H1 (cell line): Measurements from ENCODE around the gene RAB40C. TPM values are rescaled to one million over a fixed set of nuclear protein-coding genes. Genes with fewer than 3 reads are reported as not detected.

Experiments used
- CTCF ChIA-PET: fragments of 300-600 bp; sonication (Branson Sonifier 250); formaldehyde crosslinking; loops from one replicate; lab custom pipeline; 2021; ENCODE audit not compliant: partially characterized antibody; lab: Charles Lee
- POLR2A ChIA-PET: fragments of 300-600 bp; sonication (Branson Sonifier 250); formaldehyde crosslinking; loops from one replicate; lab custom pipeline; 2021; ENCODE audit warnings: inconsistent platforms; ENCODE audit not compliant: partially characterized antibody; lab: Charles Lee
- DNase-seq, 2 experiments: peaks; one replicate each; pipeline versions ENCODE4 v3.0.0 to v3.0.0-alpha.2; 2010 to 2022; ENCODE audit warnings: low spot score in 2 of 2, low read depth in 1 of 2, mixed read lengths in 1 of 2
- FAIRE-seq: peaks from 2 replicates; lab custom pipeline; 2011; peaks lifted over from hg19 to GRCh38; lab: Jason Lieb, UNC
- H2AFZ ChIP-seq: 2 replicates; pipeline ENCODE4 v1.8.1; 2012; ENCODE audit warnings: low read length, inconsistent platforms
- H2AK5ac ChIP-seq: 2 replicates; pipeline ENCODE4 v1.6.1; 2013; ENCODE audit warnings: low read depth, low read length
- H2BK120ac ChIP-seq: replicated peaks from 2 replicates; pipeline ENCODE3; 2013; ENCODE audit warnings: low read depth, low read length, inconsistent platforms
- H2BK12ac ChIP-seq: 2 replicates; pipeline ENCODE4 v1.6.1; 2013; ENCODE audit warnings: low read depth, low read length
- H2BK15ac ChIP-seq: 2 replicates; pipeline ENCODE4 v1.6.1; 2013; ENCODE audit warnings: low read length
- H2BK20ac ChIP-seq: 2 replicates; pipeline ENCODE4 v1.6.1; 2013; ENCODE audit warnings: low read length
- H2BK5ac ChIP-seq: 2 replicates; pipeline ENCODE4 v1.6.1; 2013; ENCODE audit warnings: low read depth, low read length
- H3K14ac ChIP-seq: 2 replicates; pipeline ENCODE4 v1.6.1; 2013; ENCODE audit warnings: inconsistent platforms; ENCODE audit not compliant: insufficient read length
- H3K18ac ChIP-seq: 2 replicates; pipeline ENCODE4 v1.6.1; 2013; ENCODE audit warnings: low read length; ENCODE audit errors: extremely low read depth
- H3K23ac ChIP-seq: 2 replicates; pipeline ENCODE4 v1.6.1; 2013; ENCODE audit warnings: inconsistent platforms; ENCODE audit not compliant: insufficient read length
- H3K23me2 ChIP-seq: 2 replicates; pipeline ENCODE4 v1.6.1; 2013; ENCODE audit warnings: low read depth, low read length
- H3K27ac ChIP-seq: 2 replicates; pipeline ENCODE4 v1.6.1; 2011; ENCODE audit warnings: low read depth, low read length, inconsistent platforms
- H3K27me3 ChIP-seq, 4 experiments: replicated peaks in 1 of 4; 1 replicate in 1 of 4; 2 replicates in 3 of 4; pipeline versions ENCODE4 v1.6.1 to v1.8.1; 2011 to 2013; ENCODE audit warnings: low read length in 3 of 4, mild to moderate bottlenecking in 3 of 4, inconsistent platforms in 2 of 4, mixed read lengths in 2 of 4, moderate library complexity in 1 of 4; ENCODE audit not compliant: control insufficient read depth in 3 of 4, insufficient read depth in 3 of 4; ENCODE audit errors: extremely low read depth in 1 of 4
- H3K36me3 ChIP-seq, 4 experiments: 2 replicates each; pipeline versions ENCODE4 v1.6.1 to v1.8.1; 2011 to 2013; ENCODE audit warnings: mild to moderate bottlenecking in 4 of 4, low read length in 3 of 4, moderate library complexity in 2 of 4, control low read depth in 1 of 4, inconsistent platforms in 1 of 4; ENCODE audit not compliant: insufficient read depth in 4 of 4, control insufficient read depth in 2 of 4
- H3K4ac ChIP-seq: replicated peaks from 2 replicates; pipeline ENCODE3; 2013; ENCODE audit warnings: low read length, low read depth, mixed read lengths, inconsistent platforms; ENCODE audit not compliant: insufficient read length
- H3K4me1 ChIP-seq, 4 experiments: replicated peaks in 1 of 4; 1 replicate in 1 of 4; 2 replicates in 3 of 4; pipeline versions ENCODE4 v1.6.1 to v1.8.1; 2011 to 2013; ENCODE audit warnings: low read length in 3 of 4, inconsistent platforms in 2 of 4, mixed read lengths in 1 of 4; ENCODE audit not compliant: insufficient read depth in 4 of 4, control insufficient read depth in 3 of 4
- H3K4me2 ChIP-seq, 2 experiments: 2 replicates each; pipeline versions ENCODE4 v1.6.1 to v1.8.1; 2011 to 2013; ENCODE audit warnings: low read depth in 2 of 2, low read length in 2 of 2, control low read depth in 1 of 2, inconsistent platforms in 1 of 2, mild to moderate bottlenecking in 1 of 2; ENCODE audit not compliant: insufficient read depth in 1 of 2
- H3K4me3 ChIP-seq, 4 experiments: fragments of 200-600, 300-600 bp in 1 of 4; sonication (generic), shearing (Covaris generic), sonication (Bioruptor Twin) in 1 of 4; 2 replicates each; pipeline versions ENCODE4 v1.5.1 to v1.8.1; 2011 to 2016; ENCODE audit warnings: low read length in 4 of 4, low read depth in 3 of 4, control low read depth in 2 of 4, inconsistent platforms in 2 of 4, mild to moderate bottlenecking in 2 of 4, mixed read lengths in 1 of 4, moderate library complexity in 1 of 4; ENCODE audit not compliant: insufficient read depth in 2 of 4; ENCODE audit errors: extremely low read depth in 1 of 4
- H3K56ac ChIP-seq: replicated peaks from 2 replicates; pipeline ENCODE3; 2013; ENCODE audit warnings: low read depth, mild to moderate bottlenecking, mixed read lengths, low read length, inconsistent platforms; ENCODE audit not compliant: insufficient read length
- H3K79me1 ChIP-seq: 2 replicates; pipeline ENCODE4 v1.6.1; 2013; ENCODE audit warnings: low read depth, low read length, control low read depth
- H3K79me2 ChIP-seq, 2 experiments: 2 replicates each; pipeline versions ENCODE4 v1.6.1 to v1.8.1; 2012 to 2013; ENCODE audit warnings: low read length in 2 of 2, mild to moderate bottlenecking in 2 of 2, inconsistent platforms in 1 of 2; ENCODE audit not compliant: insufficient read depth in 2 of 2, control insufficient read depth in 1 of 2
- H3K9ac ChIP-seq, 4 experiments: replicated peaks in 1 of 4; 1 replicate in 1 of 4; 2 replicates in 3 of 4; pipeline versions ENCODE4 v1.6.1 to v1.8.1; 2011 to 2013; ENCODE audit warnings: low read depth in 3 of 4, low read length in 3 of 4, control low read depth in 2 of 4, mild to moderate bottlenecking in 2 of 4, moderate library complexity in 2 of 4, inconsistent platforms in 1 of 4; ENCODE audit errors: extremely low read depth in 1 of 4
- H3K9me3 ChIP-seq, 2 experiments: 2 replicates each; pipeline versions ENCODE4 v1.6.1 to v1.8.1; 2012 to 2013; ENCODE audit warnings: mild to moderate bottlenecking in 2 of 2, moderate library complexity in 2 of 2, control low read depth in 1 of 2, inconsistent platforms in 1 of 2, low read depth in 1 of 2, low read length in 1 of 2, mixed read lengths in 1 of 2; ENCODE audit not compliant: insufficient read depth in 2 of 2
- H4K20me1 ChIP-seq, 2 experiments: replicated peaks in 1 of 2; 2 replicates each; pipeline versions ENCODE3 to v1.8.1; 2011 to 2013; ENCODE audit warnings: inconsistent platforms in 2 of 2, low read length in 2 of 2, mild to moderate bottlenecking in 1 of 2; ENCODE audit not compliant: insufficient read depth in 2 of 2, control insufficient read depth in 1 of 2
- H4K5ac ChIP-seq: 2 replicates; pipeline ENCODE4 v1.6.1; 2013; ENCODE audit warnings: low read length, low read depth, mixed read lengths, inconsistent platforms; ENCODE audit not compliant: insufficient read length
- H4K8ac ChIP-seq: 2 replicates; pipeline ENCODE4 v1.8.0; 2013; ENCODE audit warnings: mild to moderate bottlenecking, moderate library complexity, low read length, inconsistent platforms; ENCODE audit not compliant: insufficient read depth; ENCODE audit errors: extremely low read depth
- H4K91ac ChIP-seq: replicated peaks from 2 replicates; pipeline ENCODE3; 2013; ENCODE audit warnings: low read length, mixed read lengths, inconsistent platforms; ENCODE audit not compliant: insufficient read length
- BCL11A ChIP-seq, 2 experiments: IDR thresholded peaks; one replicate each; pipeline ENCODE4 v1.6.1; 2011; ENCODE audit warnings: low read depth in 2 of 2, low read length in 2 of 2, mild to moderate bottlenecking in 2 of 2
- CTCF ChIP-seq, 3 experiments: IDR thresholded peaks; 1 replicate in 2 of 3; 2 replicates in 1 of 3; pipeline versions ENCODE4 v1.5.1 to v1.6.1; 2011; ENCODE audit warnings: low read length in 3 of 3, mild to moderate bottlenecking in 3 of 3, inconsistent platforms in 2 of 3, low read depth in 1 of 3, moderate library complexity in 1 of 3; ENCODE audit not compliant: insufficient read depth in 1 of 3; ENCODE audit errors: control extremely low read depth in 1 of 3
- JUN ChIP-seq: IDR thresholded peaks from 2 replicates; pipeline ENCODE4 v1.6.1; 2011; ENCODE audit warnings: low read depth, mild to moderate bottlenecking, improper control_type of control experiment, low read length
- MAX ChIP-seq: IDR thresholded peaks from 2 replicates; pipeline ENCODE4 v1.6.1; 2012; ENCODE audit warnings: inconsistent platforms
- NANOG ChIP-seq: IDR thresholded peaks from 2 replicates; pipeline ENCODE4 v1.6.1; 2011; ENCODE audit warnings: low read length, low read depth, mild to moderate bottlenecking, inconsistent platforms; ENCODE audit not compliant: insufficient read depth, poor library complexity, severe bottlenecking
- SIX5 ChIP-seq: IDR thresholded peaks from 2 replicates; pipeline ENCODE4 v1.6.1; 2011; ENCODE audit warnings: mild to moderate bottlenecking, low read depth, low read length
- WGBS, 2 experiments: shearing (Covaris generic) in 1 of 2; methylation state at CpG; one replicate each; pipeline versions ENCODE4 v1.1.6 to v1.1.7; 2013 to 2015; ENCODE audit warnings: low lambda C conversion rate in 2 of 2, mixed read lengths in 2 of 2, inconsistent platforms in 1 of 2, low coverage in 1 of 2, missing lambda C conversion rate in 1 of 2; ENCODE audit not compliant: insufficient replicate concordance in 2 of 2, insufficient coverage in 1 of 2, insufficient read length in 1 of 2; ENCODE audit errors: extremely low coverage in 1 of 2, missing lambda C conversion rate in 1 of 2; 5-methylcytosine and 5-hydroxymethylcytosine counted together
- polyA plus RNA-seq, 7 experiments: library from polyadenylated mRNA; depleted of rRNA in 3 of 7; stranded (reverse) in 5 of 7; unstranded in 2 of 7; fragments of >200 nt in 5 of 7; fragments of 200-250 nt in 2 of 7; gene quantifications; 1 replicate in 5 of 7; 2 replicates in 1 of 7; 4 replicates in 1 of 7; pipeline versions ENCODE4 v1.2.1 to v1.2.3, GENCODE V29; 2011 to 2013; ENCODE audit warnings: missing spikeins in 2 of 7, mixed read lengths in 2 of 7
- total RNA-seq: library from RNA; stranded (reverse); fragmentation: NEBNext Ultra II Directional; extraction: Animal tissue kit (Norgen Biotek cat#: 25700); gene quantifications from 2 replicates; pipeline ENCODE4 v1.2.1, GENCODE V29; 2021
- TF ChIP-seq, protein P1 (sequence below): IDR thresholded peaks from 2 replicates; pipeline ENCODE4 v1.6.1; 2011; ENCODE audit warnings: low read depth, mild to moderate bottlenecking, low read length; ENCODE audit not compliant: insufficient read depth

RAB40C gene
- total and polyA plus RNA-seq, 2 of the 8 experiments (the other 6 are each of a cell fraction or from before 2014, with no cell fraction given) = 13.9 to 15.6 TPM

DNA sequence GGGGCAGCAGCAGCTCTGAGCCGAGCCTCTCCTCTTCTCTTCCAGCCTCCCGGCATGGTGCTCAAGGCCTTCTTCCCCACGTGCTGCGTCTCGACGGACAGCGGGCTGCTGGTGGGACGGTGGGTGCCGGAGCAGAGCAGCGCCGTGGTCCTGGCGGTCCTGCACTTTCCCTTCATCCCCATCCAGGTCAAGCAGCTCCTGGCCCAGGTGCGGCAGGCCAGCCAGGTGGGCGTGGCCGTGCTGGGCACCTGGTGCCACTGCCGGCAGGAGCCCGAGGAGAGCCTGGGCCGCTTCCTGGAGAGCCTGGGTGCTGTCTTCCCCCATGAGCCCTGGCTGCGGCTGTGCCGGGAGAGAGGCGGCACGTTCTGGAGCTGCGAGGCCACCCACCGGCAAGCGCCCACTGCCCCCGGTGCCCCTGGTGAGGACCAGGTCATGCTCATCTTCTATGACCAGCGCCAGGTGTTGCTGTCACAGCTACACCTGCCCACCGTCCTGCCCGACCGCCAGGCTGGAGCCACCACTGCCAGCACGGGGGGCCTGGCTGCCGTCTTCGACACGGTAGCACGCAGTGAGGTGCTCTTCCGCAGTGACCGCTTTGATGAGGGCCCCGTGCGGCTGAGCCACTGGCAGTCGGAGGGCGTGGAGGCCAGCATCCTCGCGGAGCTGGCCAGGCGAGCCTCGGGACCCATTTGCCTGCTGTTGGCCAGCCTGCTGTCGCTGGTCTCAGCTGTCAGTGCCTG lies 15.7 kb upstream of the RAB40C start:
- Histone ChIP-seq H3K36me3 (peaks cover 0 to 14% (median 0%) of the 10 kb centered on the region in 4 experiments; a peak in 3 of 8 replicates), H3K23me2 (peaks cover 7% of the 10 kb centered on the region; the same call in 1 of the 2 replicates), H3K18ac (no peak overlapping the region), H3K56ac (no peak overlapping the region), H3K4me3 (no peak overlapping the region), H2AK5ac (no peak overlapping the region), H2BK5ac (no peak overlapping the region), H3K27me3 (no peaks in the 10 kb centered on the region), H3K9me3 (no peaks in the 10 kb centered on the region), H3K14ac (no peak overlapping the region), H3K4me2 (no peak overlapping the region), H2AFZ (no peak overlapping the region), H3K23ac (no peak overlapping the region), H3K4me1 (peaks cover 0 to 3% (median 1%) of the 10 kb centered on the region in 4 experiments; a peak in 4 of 7 replicates), H3K79me1 (no peaks in the 10 kb centered on the region; the same call in none of the 2 replicates), H3K9ac (no peak overlapping the region), H2BK120ac (no peak overlapping the region), H2BK20ac (no peak overlapping the region), H4K5ac (no peak overlapping the region), H3K79me2 (peaks cover 0 to 9% of the 10 kb centered on the region in 2 experiments; a peak in 1 of 4 replicates), H3K4ac (no peak overlapping the region), H4K8ac (no peak overlapping the region), H3K27ac (no peak overlapping the region), H2BK15ac (no peak overlapping the region), H4K20me1 (peaks cover 0 to 18% of the 10 kb centered on the region in 2 experiments), H2BK12ac (no peak overlapping the region), H4K91ac (no peak overlapping the region)
- DNase-seq (no peak), FAIRE-seq (no peak)
- CTCF ChIA-PET = interaction anchor here (0.7 to 1.1 kb wide), 4 partner anchors 15 to 50 kb away, joined by 3 to 4 read pairs (median 3); no protein-coding TSS in a partner anchor
- 95% methylated on average over 41 of the region's 46 CpGs; no CpG with 5 or more reads in 1 of the 2 experiments for WGBS, 2 experiments
- POLR2A ChIA-PET = interaction anchor here (0.6 to 3.0 kb wide), 7 partner anchors 11 to 77 kb away, joined by 3 to 9 read pairs (median 3); no protein-coding TSS in a partner anchor
- no peak for TF ChIP-seq BCL11A (IDR thresholded peaks at IDR 0.05; ENCODE audit: low read depth in 2 of 2, low read length in 2 of 2)
- TF ChIP-seq, protein P1, sequence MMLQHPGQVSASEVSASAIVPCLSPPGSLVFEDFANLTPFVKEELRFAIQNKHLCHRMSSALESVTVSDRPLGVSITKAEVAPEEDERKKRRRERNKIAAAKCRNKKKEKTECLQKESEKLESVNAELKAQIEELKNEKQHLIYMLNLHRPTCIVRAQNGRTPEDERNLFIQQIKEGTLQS = no peak
- TF ChIP-seq SIX5 = no peak
- TF ChIP-seq MAX = no peak
- TF ChIP-seq JUN = no peak
- no peak for TF ChIP-seq CTCF (IDR thresholded peaks at IDR 0.05; ENCODE audit: control extremely low read depth in 1 of 3, insufficient read depth in 1 of 3, low read depth in 1 of 3, low read length in 3 of 3)
- no peak for TF ChIP-seq NANOG
